ENCODE results near the gene CTTNBP2NL. TPM values are rescaled to one million over a fixed set of nuclear protein-coding genes. Genes with fewer than 3 reads are reported as not detected.
"Not testable (repeated sequence)": the region's sequence is repeated elsewhere in the genome, so short reads cannot be mapped to it uniquely, and the experiment has no call there.

Gene CTTNBP2NL
- total RNA-seq, 3 donors from 2014 or later = 61.4 to 90.2 (median 79.6) TPM

DNA sequence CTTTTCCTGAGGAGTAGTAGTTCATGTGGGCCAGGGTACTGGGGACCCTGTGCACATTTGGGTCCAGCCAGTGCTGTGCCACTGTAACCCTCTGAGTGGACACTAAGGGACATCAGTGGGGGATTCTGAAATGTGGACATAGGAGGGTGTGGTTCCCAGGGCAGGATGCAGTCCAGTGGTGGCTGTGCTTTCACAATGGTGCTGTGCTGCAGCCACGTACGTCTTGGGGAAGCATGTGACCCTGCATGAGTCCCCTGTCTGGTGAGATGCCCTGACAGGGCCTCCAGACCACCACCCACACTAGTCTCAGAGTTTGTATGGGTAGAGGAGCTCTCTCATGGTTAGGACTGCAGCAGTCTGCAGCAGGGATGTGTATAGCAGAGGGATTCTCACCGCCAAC is 75.0 kb downstream of the CTTNBP2NL start:
- Histone ChIP-seq H3K4me1 (ENCODE audit: low read depth) (peaks cover 5% of the 10 kb centered on the region), H3K9me3 (no peaks in the 10 kb centered on the region), H3K4me3 (no peak overlapping the region), H3K36me3 (ENCODE audit: low read depth) (peaks cover 3% of the 10 kb centered on the region)
- intact Hi-C loops (cut with DNase I, micrococcal nuclease) = no loop called here
- ATAC-seq (no peak), DNase-seq (no peak)
- TF ChIP-seq, protein P1, sequence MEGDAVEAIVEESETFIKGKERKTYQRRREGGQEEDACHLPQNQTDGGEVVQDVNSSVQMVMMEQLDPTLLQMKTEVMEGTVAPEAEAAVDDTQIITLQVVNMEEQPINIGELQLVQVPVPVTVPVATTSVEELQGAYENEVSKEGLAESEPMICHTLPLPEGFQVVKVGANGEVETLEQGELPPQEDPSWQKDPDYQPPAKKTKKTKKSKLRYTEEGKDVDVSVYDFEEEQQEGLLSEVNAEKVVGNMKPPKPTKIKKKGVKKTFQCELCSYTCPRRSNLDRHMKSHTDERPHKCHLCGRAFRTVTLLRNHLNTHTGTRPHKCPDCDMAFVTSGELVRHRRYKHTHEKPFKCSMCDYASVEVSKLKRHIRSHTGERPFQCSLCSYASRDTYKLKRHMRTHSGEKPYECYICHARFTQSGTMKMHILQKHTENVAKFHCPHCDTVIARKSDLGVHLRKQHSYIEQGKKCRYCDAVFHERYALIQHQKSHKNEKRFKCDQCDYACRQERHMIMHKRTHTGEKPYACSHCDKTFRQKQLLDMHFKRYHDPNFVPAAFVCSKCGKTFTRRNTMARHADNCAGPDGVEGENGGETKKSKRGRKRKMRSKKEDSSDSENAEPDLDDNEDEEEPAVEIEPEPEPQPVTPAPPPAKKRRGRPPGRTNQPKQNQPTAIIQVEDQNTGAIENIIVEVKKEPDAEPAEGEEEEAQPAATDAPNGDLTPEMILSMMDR (IDR thresholded peaks at IDR 0.05) = no peak

DNA sequence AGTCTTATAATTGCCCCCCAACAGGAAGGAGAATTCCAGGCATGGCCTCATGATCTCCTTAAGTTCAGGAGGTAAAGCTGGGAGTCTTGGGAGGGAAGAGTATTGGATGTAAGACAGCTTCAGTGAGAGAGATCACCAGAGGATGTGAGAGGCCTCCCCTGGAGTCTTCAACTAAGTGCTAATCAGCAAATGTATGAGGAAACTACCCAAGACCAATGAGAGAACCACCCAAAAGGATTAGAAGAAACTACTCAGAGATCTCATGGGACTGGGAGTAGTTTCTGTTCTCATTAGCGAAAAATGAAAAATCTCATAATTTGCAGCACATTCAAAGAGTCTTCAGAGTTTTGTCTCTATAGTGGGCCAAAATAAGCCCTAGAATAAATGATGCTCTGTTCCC is 76.1 kb downstream of the CTTNBP2NL start:
- Histone ChIP-seq H3K4me1 (ENCODE audit: low read depth) (no peaks in the 10 kb centered on the region), H3K4me3 (no peak overlapping the region), H3K9me3 (no peaks in the 10 kb centered on the region), H3K36me3 (ENCODE audit: low read depth) (no peaks in the 10 kb centered on the region)
- intact Hi-C loops (cut with DNase I, micrococcal nuclease) = no loop called here
- TF ChIP-seq, protein P1 (IDR thresholded peaks at IDR 0.05) = no peak
- no peak for ATAC-seq
- no peak for DNase-seq

DNA sequence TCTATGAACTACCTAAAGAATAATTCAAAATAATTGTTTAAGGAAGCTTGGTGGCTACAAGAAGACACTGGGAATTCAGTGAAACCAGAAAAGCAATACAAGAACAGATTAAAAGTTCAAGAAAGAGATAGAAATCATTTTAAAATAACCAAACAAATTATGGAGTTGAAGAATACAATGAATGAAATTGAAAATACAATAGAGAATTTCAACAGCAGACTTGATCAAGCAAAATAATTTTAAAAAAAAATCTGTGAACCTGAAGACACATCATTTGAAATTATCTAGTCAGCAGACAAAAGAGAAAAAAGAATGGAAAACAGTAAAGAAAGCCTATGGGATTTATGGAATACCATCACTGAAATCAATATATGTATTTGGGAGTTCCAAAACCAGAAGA is 81.5 kb downstream of the CTTNBP2NL start:
- TF ChIP-seq, protein P1 (IDR thresholded peaks at IDR 0.05) = no peak
- H3K9me3 ChIP-seq = peaks cover 7% of the 10 kb centered on the region
- ATAC-seq (no peak), DNase-seq (no peak)
- no peak overlapping the region for H3K4me3 ChIP-seq
- intact Hi-C loops (cut with DNase I, micrococcal nuclease) = no loop called here
- no peaks in the 10 kb centered on the region for H3K36me3 ChIP-seq (ENCODE audit: low read depth)
- H3K4me1 ChIP-seq (ENCODE audit: low read depth) = no peaks in the 10 kb centered on the region

DNA sequence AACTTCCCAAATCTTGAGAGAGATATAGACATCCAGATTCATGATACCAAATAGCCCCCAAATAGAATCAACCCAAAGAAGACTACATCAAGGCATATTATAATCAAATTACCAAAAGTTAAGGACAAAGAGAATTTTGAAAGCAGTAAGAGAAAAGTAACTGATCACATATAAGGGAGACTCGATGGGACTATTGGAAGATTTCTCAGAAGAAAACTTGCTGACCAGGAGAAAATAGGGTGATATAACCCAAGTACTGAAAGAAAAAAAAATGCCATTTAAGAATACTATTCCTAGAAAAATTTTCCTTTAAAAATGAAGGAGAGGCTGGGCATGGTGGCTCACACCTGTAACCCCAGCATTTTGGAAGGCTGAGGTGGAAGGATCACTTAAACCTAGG is 82.3 kb downstream of the CTTNBP2NL start:
- DNase-seq = no peak
- TF ChIP-seq, protein P1 (IDR thresholded peaks at IDR 0.05) = no peak
- Histone ChIP-seq H3K4me1 (ENCODE audit: low read depth) (no peaks in the 10 kb centered on the region), H3K4me3 (no peak overlapping the region), H3K9me3 (peaks cover 7% of the 10 kb centered on the region), H3K36me3 (ENCODE audit: low read depth) (no peaks in the 10 kb centered on the region)
- intact Hi-C loops (cut with DNase I, micrococcal nuclease) = no loop called here
- ATAC-seq = no peak

DNA sequence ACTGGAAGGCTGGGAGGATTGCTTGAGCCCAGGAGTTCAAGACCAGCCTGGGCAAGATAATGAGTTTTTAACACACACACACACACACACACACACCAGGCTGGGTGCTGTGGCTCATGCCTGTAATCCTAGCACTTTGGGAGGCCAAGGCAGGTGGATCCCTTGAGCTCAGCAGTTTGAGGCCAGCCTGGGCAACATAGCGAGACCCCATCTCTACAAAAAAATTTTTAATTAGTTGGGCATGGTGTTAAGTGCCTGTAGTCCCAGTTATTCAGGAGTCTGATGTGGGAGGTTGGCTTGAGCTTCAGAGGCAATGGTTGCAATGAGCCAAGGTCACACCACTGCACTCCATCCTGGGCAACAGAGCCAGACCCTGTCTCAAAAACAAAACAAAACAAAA is 90.0 kb downstream of the CTTNBP2NL start:
- DNase-seq; ATAC-seq; intact Hi-C loops (cut with DNase I, micrococcal nuclease); H3K4me1 ChIP-seq (ENCODE audit: low read depth); H3K36me3 ChIP-seq (ENCODE audit: low read depth); H3K4me3 ChIP-seq; H3K9me3 ChIP-seq: not testable (repeated sequence)

DNA sequence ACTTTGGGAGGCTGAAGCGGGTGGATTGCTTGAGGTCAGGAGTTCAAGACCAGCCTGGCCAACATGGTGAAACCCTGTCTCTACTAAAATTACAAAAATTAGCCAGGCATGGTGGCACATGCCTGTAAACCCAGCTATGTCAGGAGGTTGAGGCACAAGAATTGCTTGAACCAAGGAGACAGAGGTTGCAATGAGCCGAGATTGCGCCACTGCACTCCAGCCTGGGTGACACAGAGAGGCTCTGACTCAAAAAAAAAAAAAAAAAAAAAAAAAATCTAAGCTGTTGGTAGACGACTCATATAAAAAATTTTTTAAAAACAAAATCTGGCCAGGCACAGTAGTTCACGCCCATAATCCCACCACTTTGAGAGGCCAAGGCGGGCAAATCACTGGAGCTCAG is 91.7 kb downstream of the CTTNBP2NL start:
- intact Hi-C loops (cut with DNase I, micrococcal nuclease); H3K4me1 ChIP-seq (ENCODE audit: low read depth); H3K4me3 ChIP-seq; H3K36me3 ChIP-seq (ENCODE audit: low read depth); ATAC-seq; DNase-seq; H3K9me3 ChIP-seq: not testable (repeated sequence)

DNA sequence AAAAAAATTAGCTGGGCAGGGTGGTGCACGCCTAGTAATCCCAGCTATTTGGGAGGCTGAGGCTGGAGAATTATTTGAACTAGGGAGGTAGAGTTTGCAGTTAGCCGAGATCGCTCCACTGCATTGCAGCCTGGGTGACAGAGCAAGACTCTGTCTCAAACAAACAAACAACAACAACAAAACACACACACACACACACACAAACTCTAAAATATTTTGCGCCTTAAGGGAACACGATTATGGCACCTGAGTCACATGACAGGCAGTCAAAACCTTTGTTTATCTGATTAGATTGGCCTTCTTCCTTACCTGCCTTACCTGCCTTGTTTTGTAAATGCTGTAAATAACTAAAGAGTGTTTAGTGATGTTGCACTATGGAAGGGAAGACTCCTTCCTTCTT is 92.1 kb downstream of the CTTNBP2NL start:
- ATAC-seq (no peak), DNase-seq (no peak)
- Histone ChIP-seq H3K4me3 (no peak overlapping the region), H3K4me1 (ENCODE audit: low read depth) (no peaks in the 10 kb centered on the region), H3K9me3 (no peaks in the 10 kb centered on the region), H3K36me3 (ENCODE audit: low read depth) (no peaks in the 10 kb centered on the region)
- TF ChIP-seq, protein P1 (IDR thresholded peaks at IDR 0.05) = no peak
- intact Hi-C loops (cut with DNase I, micrococcal nuclease) = no loop called here
